ENCODE measurements around the gene SPTBN5.

SPTBN5 gene

DNA sequence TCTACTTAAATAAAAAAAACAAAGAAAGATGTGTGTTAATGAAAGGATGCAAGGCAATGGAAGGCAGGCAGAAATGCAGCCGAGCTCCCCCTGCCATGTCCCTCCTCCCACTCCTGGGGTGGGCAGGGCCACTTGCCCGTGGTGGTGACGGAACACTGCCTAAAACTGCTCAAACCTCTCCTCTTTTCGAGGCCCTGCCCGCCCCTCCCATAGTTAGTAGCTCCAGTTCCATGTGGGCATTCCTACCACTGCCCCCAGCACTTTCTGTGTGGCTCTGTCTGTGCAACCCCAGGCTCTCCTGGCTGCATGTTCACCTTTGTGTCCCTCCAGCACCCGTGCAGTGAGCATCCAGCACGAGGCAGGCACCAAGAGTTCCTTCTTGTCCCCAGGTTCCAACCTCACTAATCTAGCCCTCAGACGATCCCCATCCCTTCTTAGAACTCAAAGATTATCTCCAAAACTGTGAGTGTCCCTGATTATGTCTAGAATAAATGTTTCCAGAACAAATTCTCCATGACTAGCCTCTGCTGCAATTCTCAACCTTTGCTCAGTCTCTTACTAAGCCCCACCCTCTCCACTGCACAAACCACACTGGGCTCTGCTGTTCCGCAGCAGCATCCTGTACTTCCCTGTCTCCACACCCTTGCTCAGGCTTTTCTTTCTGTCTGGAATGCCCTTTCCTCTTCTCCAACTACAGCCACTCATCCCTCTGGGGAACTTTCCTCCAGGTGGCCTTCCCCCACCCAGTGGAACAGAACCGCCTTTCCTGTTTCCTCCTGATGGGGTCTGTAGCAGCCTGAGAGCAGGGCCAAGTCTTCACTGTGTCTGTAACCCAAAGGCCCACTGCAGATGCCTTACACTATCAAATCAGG lies 32.6 kb upstream of the SPTBN5 start:
- no peak for DNase-seq (ENCODE audit: low read depth in 2 of 2, low spot score in 1 of 2)

- no peak for DNase-seq (ENCODE audit: low read depth in 2 of 2, low spot score in 1 of 2)
Measured at GRCh38 chr15:41925086-41925608, 31.3 kb upstream of the SPTBN5 start.

GRCh38 chr15:41923401-41923997 lies 29.6 kb upstream of the SPTBN5 start:
- no peak for DNase-seq (ENCODE audit: low read depth in 2 of 2, low spot score in 1 of 2)

DNA sequence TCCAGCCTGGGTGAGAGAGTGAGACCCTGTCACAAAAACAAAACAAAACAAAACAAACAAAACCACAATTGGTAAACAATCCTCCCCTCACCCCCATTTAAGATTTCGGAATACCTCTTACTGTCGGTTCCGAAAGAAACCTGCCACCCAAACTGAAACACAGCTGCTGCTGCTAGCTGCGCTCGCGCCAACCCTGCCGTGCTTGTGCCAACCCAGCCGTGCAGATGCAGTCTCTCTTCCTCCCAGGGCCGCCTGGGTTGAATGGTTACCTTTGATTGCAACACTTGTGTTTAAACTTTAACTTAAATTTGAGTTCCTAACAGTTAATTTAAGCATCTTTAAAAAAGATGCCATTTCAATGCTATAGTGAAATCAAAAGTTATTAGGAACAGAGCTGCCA lies 28.5 kb upstream of the SPTBN5 start:
- DNase-seq (ENCODE audit: low read depth in 2 of 2, low spot score in 1 of 2): no peak

- no peak for DNase-seq (ENCODE audit: low read depth in 2 of 2, low spot score in 1 of 2)
Measured at GRCh38 chr15:41921639-41922038, 27.8 kb upstream of the SPTBN5 start.

GRCh38 chr15:41921167-41921566 lies 27.3 kb upstream of the SPTBN5 start:
- no peak for DNase-seq (ENCODE audit: low read depth in 2 of 2, low spot score in 1 of 2)

GRCh38 chr15:41919954-41920538 lies 26.2 kb upstream of the SPTBN5 start:
- no peak for DNase-seq (ENCODE audit: low read depth in 2 of 2, low spot score in 1 of 2)

- no peak for DNase-seq (ENCODE audit: low read depth in 2 of 2, low spot score in 1 of 2)
Measured at GRCh38 chr15:41919201-41919820, 25.5 kb upstream of the SPTBN5 start.

GRCh38 chr15:41918506-41919126 lies 24.8 kb upstream of the SPTBN5 start:
- DNase-seq (ENCODE audit: low read depth in 2 of 2, low spot score in 1 of 2): no peak

DNA sequence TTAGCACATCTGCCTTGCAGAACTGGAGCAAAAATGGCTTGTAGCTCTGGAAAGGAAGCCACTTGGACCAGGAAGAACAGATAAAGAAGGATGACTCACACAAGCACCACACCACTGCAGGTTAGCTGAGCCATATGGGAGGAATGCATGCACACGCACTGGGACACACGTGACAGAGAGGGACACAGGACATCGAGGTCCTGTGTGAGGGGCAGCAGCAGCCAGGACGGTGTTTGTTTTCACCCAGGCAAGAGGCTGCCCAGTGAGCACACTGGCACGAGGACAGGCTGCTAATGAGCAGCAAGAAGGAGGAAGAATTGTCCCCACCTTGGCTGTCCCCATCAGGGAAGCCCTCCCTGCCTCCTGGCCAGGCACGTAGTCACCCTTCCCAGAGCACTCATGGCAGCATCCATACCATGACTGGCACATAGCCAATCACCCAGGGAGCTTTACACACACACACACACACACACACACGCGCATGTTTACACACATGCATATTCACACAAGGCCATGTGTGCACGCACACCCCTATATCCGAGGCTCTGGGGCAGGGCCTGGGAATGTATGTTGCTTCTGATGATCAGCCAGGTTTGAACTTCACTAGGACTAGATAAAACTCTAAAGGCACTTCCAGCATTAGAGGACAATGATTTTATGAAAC lies 24.0 kb upstream of the SPTBN5 start:
- no peak for DNase-seq (ENCODE audit: low read depth in 2 of 2, low spot score in 1 of 2)

GRCh38 chr15:41915255-41915994 lies 21.6 kb upstream of the SPTBN5 start:
- no peak for DNase-seq (ENCODE audit: low read depth in 2 of 2, low spot score in 1 of 2)

GRCh38 chr15:41914411-41914810 lies 20.6 kb upstream of the SPTBN5 start:
- no peak for DNase-seq (ENCODE audit: low read depth in 2 of 2, low spot score in 1 of 2)

- DNase-seq (ENCODE audit: low read depth in 2 of 2, low spot score in 1 of 2): no peak
Measured at GRCh38 chr15:41913256-41913655, 19.4 kb upstream of the SPTBN5 start.

DNA sequence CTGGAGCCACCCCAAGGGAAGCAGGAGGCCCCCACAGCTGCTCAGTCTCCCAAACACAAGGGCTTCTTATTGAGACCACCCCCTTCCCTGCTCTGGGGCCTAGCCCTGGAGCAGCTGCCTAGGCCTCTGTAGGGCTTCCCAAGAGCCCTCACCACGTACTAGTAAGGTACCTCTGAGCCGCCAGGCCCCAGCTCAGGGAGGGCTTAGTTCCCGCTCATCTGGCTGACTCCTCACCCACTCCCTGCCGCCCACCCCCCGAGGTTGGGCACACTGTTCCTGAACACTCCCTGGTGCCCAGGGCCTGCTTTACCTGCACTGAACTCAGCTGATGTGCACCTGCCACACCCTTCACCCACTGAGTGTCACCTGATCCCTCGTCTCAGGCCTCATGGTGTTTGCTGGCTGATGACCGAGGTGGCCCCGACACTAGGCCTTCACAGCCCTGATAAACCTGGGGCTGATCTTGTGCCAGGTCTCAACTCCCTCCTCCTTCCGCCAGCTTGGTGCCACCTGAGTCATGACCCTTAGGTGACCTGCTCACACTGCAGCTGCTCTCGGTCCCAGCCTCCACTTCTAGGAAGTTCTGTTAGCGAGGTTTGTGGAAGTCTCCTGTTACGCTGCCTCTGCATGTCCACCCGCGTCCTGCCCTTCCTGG lies 18.0 kb upstream of the SPTBN5 start:
- DNase-seq (ENCODE audit: low read depth in 2 of 2, low spot score in 1 of 2): no peak

- DNase-seq (ENCODE audit: low read depth in 2 of 2, low spot score in 1 of 2): no peak
Measured at GRCh38 chr15:41908736-41909461, 15.0 kb upstream of the SPTBN5 start.

GRCh38 chr15:41907141-41907540 lies 13.3 kb upstream of the SPTBN5 start:
- DNase-seq (ENCODE audit: low read depth in 2 of 2, low spot score in 1 of 2): no peak

DNA sequence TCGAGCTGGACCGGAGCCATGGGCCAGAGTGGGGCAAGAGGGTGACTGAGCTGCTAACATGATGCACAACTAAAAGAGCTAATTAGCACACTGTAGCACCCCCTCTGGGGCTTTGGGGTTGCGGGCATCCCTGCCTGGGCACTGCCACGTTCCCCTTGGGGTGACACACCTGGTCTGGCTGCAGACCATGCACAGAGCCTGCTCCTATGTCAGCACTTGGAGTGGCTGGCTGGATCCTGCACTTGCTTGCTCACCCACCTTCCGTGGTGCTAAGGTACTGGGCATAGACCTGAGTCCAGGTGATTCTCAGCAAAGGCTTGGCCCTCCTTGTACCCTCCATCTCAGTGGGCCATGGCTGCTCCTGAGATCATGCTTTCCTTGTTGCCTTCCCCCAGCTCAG lies 12.8 kb upstream of the SPTBN5 start:
- DNase-seq (ENCODE audit: low read depth in 2 of 2, low spot score in 1 of 2): no peak

- DNase-seq (ENCODE audit: low read depth in 2 of 2, low spot score in 1 of 2): no peak
Measured at GRCh38 chr15:41905036-41905793, 11.4 kb upstream of the SPTBN5 start.

Data from stimulated activated CD8-positive, alpha-beta memory T cell treated with anti-CD3 and anti-CD28 coated beads, Interleukin-4, amount 100 ng/mL, for 1 hour (primary cell).